OCI-LY3 (cell line): ENCODE data around the gene THBS2.

Experiments
- EZH2phosphoT487 ChIP-seq: fragments of 200-600 bp; shearing (Covaris generic); IDR thresholded peaks from 2 replicates; pipeline ENCODE4 v1.6.1; 2018; ENCODE audit warnings: antibody characterized with exemption, mixed run types, low read depth
- TF ChIP-seq, protein P1 (sequence below): fragments of 200-600, 300-600 bp; sonication (generic); IDR thresholded peaks from 2 replicates; pipeline ENCODE4 v1.5.1; 2014; ENCODE audit warnings: antibody characterized with exemption, low read length, low read depth

DNA sequence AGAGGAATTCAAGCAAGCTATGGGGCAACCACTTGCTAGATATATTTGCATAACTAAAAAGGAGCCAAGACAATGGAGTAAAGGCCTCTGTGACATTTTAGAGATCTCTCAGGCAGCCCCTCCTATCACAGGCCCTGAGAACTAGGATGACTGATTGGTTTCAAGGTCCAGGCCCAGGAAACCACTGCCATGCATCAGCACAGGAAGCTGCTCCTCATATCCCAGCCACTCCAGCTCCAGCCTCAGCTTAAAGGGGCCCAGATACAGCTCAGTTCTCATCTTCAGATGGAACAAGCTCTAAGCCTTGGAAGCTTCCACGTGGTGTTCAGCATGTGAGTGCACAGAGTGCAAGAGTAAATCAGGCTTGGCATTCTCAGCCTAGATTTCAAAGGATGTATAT, 21.1 kb upstream of the THBS2 start:
- TF ChIP-seq, protein P1, sequence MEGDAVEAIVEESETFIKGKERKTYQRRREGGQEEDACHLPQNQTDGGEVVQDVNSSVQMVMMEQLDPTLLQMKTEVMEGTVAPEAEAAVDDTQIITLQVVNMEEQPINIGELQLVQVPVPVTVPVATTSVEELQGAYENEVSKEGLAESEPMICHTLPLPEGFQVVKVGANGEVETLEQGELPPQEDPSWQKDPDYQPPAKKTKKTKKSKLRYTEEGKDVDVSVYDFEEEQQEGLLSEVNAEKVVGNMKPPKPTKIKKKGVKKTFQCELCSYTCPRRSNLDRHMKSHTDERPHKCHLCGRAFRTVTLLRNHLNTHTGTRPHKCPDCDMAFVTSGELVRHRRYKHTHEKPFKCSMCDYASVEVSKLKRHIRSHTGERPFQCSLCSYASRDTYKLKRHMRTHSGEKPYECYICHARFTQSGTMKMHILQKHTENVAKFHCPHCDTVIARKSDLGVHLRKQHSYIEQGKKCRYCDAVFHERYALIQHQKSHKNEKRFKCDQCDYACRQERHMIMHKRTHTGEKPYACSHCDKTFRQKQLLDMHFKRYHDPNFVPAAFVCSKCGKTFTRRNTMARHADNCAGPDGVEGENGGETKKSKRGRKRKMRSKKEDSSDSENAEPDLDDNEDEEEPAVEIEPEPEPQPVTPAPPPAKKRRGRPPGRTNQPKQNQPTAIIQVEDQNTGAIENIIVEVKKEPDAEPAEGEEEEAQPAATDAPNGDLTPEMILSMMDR, result no peak
- no peak for TF ChIP-seq EZH2phosphoT487
